GM18861 (cell line): ENCODE measurements around the gene MAPK14.
"Not testable (repeated sequence)": the region's sequence is repeated elsewhere in the genome, so short reads cannot be mapped to it uniquely, and the experiment has no call there.

Experiments used
- ATAC-seq: cut with Tn5 transposase; IDR thresholded peaks from one replicate; pipeline ENCODE4 v1.9.1; 2021; ENCODE audit not compliant: unreplicated experiment

Gene MAPK14

GRCh38 chr6:36068586-36068985 is 41.0 kb downstream of the MAPK14 start:
- no peak for ATAC-seq

GRCh38 chr6:36069573-36069972 is 42.0 kb downstream of the MAPK14 start:
- ATAC-seq = no peak

GRCh38 chr6:36070252-36070651 is 42.6 kb downstream of the MAPK14 start:
- ATAC-seq = no peak

- ATAC-seq = no peak
These were observed 43.7 kb downstream of the MAPK14 start for GRCh38 chr6:36071281-36071680.

- no peak for ATAC-seq
These were observed 44.1 kb downstream of the MAPK14 start for GRCh38 chr6:36071714-36072113.

- no peak for ATAC-seq
These were observed 45.1 kb downstream of the MAPK14 start for GRCh38 chr6:36072681-36073080.

GRCh38 chr6:36073587-36073986 is 46.0 kb downstream of the MAPK14 start:
- no peak for ATAC-seq

- no peak for ATAC-seq
These were observed 48.0 kb downstream of the MAPK14 start for GRCh38 chr6:36075656-36076055.

GRCh38 chr6:36076178-36077063 is 48.8 kb downstream of the MAPK14 start:
- ATAC-seq = no peak

- no peak for ATAC-seq
These were observed 50.6 kb downstream of the MAPK14 start for GRCh38 chr6:36078159-36078558.

- ATAC-seq = no peak
These were observed 52.0 kb downstream of the MAPK14 start for GRCh38 chr6:36079601-36080000.

- no peak for ATAC-seq
These were observed 54.7 kb downstream of the MAPK14 start for GRCh38 chr6:36082318-36082717.

GRCh38 chr6:36083446-36083845 is 55.8 kb downstream of the MAPK14 start:
- no peak for ATAC-seq

- not testable (repeated sequence) for ATAC-seq
These were observed 60.6 kb downstream of the MAPK14 start for GRCh38 chr6:36088204-36088603.

GRCh38 chr6:36089048-36089447 is 61.4 kb downstream of the MAPK14 start:
- no peak for ATAC-seq

GRCh38 chr6:36094238-36094637 is 66.6 kb downstream of the MAPK14 start:
- ATAC-seq = no peak

- ATAC-seq = no peak
These were observed 67.3 kb downstream of the MAPK14 start for GRCh38 chr6:36094753-36095496.

- ATAC-seq = no peak
These were observed 68.1 kb downstream of the MAPK14 start for GRCh38 chr6:36095497-36096391.

GRCh38 chr6:36098253-36098919 is 70.8 kb downstream of the MAPK14 start:
- ATAC-seq = no peak

- ATAC-seq = no peak
These were observed 71.5 kb downstream of the MAPK14 start for GRCh38 chr6:36098920-36099647.
